HG03439 (cell line): ENCODE measurements around the gene RGS6.

Experiments used
- ATAC-seq: cut with Tn5 transposase; IDR thresholded peaks from one replicate; pipeline ENCODE4 v1.9.1; 2021; ENCODE audit warnings: mild to moderate bottlenecking, moderate library complexity; ENCODE audit not compliant: unreplicated experiment

Gene RGS6

GRCh38 chr14:72142328-72142727, 210.1 kb downstream of the RGS6 start:
- no peak for ATAC-seq

GRCh38 chr14:72146241-72146640, 214.0 kb downstream of the RGS6 start:
- ATAC-seq = no peak

- no peak for ATAC-seq
These were observed 222.6 kb downstream of the RGS6 start for GRCh38 chr14:72154645-72155378.

- no peak for ATAC-seq
These were observed 223.3 kb downstream of the RGS6 start for GRCh38 chr14:72155379-72155993.

- ATAC-seq = no peak
These were observed 232.4 kb downstream of the RGS6 start for GRCh38 chr14:72164420-72165228.

GRCh38 chr14:72165229-72165698, 233.0 kb downstream of the RGS6 start:
- ATAC-seq = no peak

GRCh38 chr14:72169521-72169920, 237.3 kb downstream of the RGS6 start:
- ATAC-seq = no peak

GRCh38 chr14:72172049-72172448, 239.8 kb downstream of the RGS6 start:
- no peak for ATAC-seq

- ATAC-seq = no peak
These were observed 240.4 kb downstream of the RGS6 start for GRCh38 chr14:72172597-72172996.

GRCh38 chr14:72173038-72173720, 240.9 kb downstream of the RGS6 start:
- no peak for ATAC-seq

- ATAC-seq = no peak
These were observed 245.0 kb downstream of the RGS6 start for GRCh38 chr14:72177251-72177650.

GRCh38 chr14:72178517-72178916, 246.3 kb downstream of the RGS6 start:
- no peak for ATAC-seq

- no peak for ATAC-seq
These were observed 250.6 kb downstream of the RGS6 start for GRCh38 chr14:72182708-72183432.

GRCh38 chr14:72183631-72184030, 251.4 kb downstream of the RGS6 start:
- no peak for ATAC-seq

GRCh38 chr14:72186523-72186922, 254.3 kb downstream of the RGS6 start:
- ATAC-seq = no peak

GRCh38 chr14:72196237-72197015, 264.2 kb downstream of the RGS6 start:
- no peak for ATAC-seq

- ATAC-seq = no peak
These were observed 269.4 kb downstream of the RGS6 start for GRCh38 chr14:72201645-72202044.

- no peak for ATAC-seq
These were observed 281.2 kb downstream of the RGS6 start for GRCh38 chr14:72213424-72213823.

- ATAC-seq = no peak
These were observed 282.9 kb downstream of the RGS6 start for GRCh38 chr14:72215080-72215479.

- ATAC-seq = no peak
These were observed 284.9 kb downstream of the RGS6 start for GRCh38 chr14:72217135-72217534.
